COLO829 (cell line): ENCODE data around the gene PRSS36.
"Not testable (repeated sequence)": the region's sequence is repeated elsewhere in the genome, so short reads cannot be mapped to it uniquely, and the experiment has no call there.

Experiments used
- DNase-seq: peaks from one replicate; pipeline ENCODE4 v3.0.0; 2012; ENCODE audit warnings: low spot score

PRSS36 gene

GRCh38 chr16:31120129-31120528, 29.7 kb downstream of the PRSS36 start:
- no peak for DNase-seq

GRCh38 chr16:31118223-31119155, 31.4 kb downstream of the PRSS36 start:
- no peak for DNase-seq

- DNase-seq = peak; percentile 97
These were observed 32.3 kb downstream of the PRSS36 start, which contains the start of gene KAT8 for GRCh38 chr16:31117384-31118222. TSS of gene KAT8 (plus strand) at chr16:31117664. CDS start at chr16:31117682, 18 bp downstream.

DNA sequence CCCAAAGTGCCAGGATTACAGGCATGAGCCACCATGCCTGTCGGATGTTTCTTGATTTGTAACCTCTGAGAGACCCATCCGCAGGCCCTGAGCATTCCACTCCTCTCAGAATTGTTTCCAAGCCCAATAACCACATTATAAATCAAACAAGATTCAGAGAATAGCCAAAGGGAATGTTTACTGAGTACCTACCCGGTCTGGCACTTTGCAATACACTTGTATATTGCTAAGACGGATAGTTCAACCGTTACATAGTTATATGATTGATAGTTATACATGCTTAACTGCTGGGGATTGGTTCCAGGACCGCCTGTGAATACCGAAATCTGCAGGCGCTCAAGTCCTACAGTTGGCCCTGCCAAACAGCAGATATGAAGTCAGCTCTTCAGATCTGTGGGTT, 35.4 kb downstream of the PRSS36 start:
- DNase-seq = no peak

- no peak for DNase-seq
These were observed 36.4 kb downstream of the PRSS36 start for GRCh38 chr16:31113121-31114120.

DNA sequence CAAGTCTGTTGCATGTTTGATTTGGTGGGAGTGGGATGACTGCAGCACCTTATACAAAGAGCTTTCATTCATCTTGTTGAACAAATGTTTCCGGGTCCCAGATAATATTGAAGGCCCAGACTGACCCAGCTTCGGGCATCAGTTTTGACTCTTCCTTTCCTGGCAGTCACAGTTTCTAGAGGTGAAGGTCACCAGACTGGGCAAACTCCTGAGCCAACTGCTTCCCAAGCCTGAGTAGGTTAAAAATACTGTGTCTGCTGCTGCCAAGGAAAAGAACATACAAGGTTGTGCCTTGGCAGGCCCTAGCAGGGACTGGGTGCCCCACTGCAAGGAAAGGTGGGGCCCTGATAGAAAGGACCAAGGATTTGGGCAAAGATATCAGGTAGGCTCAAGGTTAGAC, 37.2 kb downstream of the PRSS36 start:
- DNase-seq = no peak

DNA sequence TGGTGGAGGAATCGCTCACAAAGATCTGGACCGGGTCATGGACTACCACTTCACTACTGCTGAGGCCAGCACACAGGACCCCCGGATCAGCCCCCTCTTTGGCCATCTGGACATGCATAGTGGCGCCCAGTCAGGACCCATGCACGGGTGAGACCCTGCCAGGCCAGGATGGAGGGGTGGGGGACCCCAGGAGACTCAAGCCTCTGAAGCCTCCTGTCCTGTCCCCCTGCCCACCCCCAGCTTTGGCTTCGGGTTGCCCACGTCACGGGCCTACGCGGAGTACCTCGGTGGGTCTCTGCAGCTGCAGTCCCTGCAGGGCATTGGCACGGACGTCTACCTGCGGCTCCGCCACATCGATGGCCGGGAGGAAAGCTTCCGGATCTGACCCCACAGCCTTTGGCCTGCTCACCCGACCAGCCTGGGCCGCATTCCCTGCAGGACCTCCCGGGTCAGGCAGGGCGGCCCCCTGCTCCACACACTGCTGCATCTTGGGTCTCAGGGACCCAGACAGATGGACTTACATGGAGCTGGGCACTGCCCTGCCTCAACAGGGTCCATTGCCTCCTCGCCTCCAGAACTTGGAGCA, 37.9 kb downstream of the PRSS36 start:
- DNase-seq = no peak

GRCh38 chr16:31110106-31111034, 39.5 kb downstream of the PRSS36 start:
- no peak for DNase-seq

DNA sequence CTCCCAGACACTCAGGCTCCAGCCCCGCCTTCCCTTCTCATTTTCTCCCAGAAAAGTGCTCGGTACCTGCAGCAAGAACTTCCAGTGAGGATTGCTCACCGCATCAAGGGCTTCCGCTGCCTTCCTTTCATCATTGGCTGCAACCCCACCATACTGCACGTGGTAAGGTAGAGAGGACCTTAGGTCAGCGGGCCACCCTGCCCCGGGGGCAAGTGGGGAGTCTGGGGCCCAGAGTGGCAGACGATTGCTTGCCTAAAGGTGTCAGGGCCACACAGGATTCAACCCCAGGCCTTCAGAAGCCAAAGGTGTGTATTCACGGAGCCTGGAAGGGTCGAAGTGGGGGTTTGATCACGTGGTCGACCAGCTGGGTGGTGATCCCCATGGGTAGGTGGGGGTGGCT, 40.2 kb downstream of the PRSS36 start:
- DNase-seq = no peak

- DNase-seq = no peak
These were observed 40.9 kb downstream of the PRSS36 start for GRCh38 chr16:31108794-31109558.

- DNase-seq = peak; percentile 72
These were observed 41.7 kb downstream of the PRSS36 start, which contains the start of gene BCKDK for GRCh38 chr16:31108035-31108793. TSS of gene BCKDK (plus strand) at chr16:31108386. CDS start at chr16:31109224, 838 bp downstream.

DNA sequence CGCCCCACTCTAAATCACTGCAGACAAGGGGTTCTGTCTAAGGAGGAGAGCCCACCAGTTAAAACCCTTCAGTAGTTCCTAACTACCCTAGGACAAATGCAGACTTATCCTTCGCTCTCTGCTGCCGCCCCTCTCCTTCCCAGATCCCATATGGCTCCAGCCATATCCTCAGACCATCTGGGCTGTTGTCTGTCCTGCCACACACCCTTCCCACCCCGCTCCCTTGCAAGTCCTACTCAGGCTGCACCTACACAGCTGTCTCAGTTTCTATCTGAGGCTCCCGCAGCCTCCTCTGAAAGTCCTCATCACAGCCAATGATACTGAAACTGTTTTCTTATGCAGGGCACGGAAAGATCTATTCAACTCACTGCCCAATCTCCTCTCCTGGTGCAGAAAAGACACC, 42.4 kb downstream of the PRSS36 start:
- no peak for DNase-seq

GRCh38 chr16:31106509-31107464, 43.1 kb downstream of the PRSS36 start:
- no peak for DNase-seq

- DNase-seq = peak; percentile 55
These were observed 44.1 kb downstream of the PRSS36 start for GRCh38 chr16:31105677-31106213.

DNA sequence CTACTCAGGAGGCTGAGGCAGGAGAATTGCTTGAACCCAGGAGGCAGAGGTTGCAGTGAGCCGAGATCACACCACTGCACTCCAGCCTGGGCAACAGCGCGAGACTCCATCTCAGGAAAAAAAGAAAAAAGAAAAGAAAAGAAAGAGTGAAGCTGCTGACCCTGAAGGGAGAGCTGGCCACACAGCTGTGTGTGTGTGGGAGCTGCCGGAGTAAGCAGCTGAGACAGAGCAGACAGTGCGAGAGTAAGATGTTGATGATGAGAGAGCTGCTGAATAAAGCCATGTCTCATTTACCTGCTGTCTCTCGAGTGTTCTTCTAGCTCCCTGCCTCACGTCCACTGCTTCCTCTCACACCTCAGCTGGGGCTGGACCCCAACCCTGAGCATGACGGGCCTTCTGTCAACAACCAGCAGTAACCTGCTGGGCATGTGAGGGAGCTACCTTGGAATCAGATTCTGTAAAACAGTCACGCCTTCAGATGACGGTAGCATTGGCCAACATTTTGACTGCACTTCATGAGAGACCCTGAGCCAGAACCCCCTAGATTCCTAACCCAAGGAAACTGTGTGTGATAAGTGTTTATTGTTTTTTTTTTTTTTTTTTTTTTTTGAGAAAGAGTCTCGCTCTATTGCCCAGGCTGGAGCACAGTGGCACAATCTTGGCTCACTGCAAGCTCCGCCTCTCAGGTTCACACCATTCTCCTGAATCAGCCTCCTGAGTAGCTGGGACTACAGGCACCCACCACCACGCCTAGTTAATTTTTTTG, 48.8 kb downstream of the PRSS36 start:
- DNase-seq = not testable (repeated sequence)
